GM18519 (cell line): ENCODE results near the gene MAP10.

Experiments used
- ATAC-seq: cut with Tn5 transposase; IDR thresholded peaks from one replicate; pipeline ENCODE4 v1.9.1; 2021; ENCODE audit warnings: mild to moderate bottlenecking, moderate library complexity; ENCODE audit not compliant: unreplicated experiment, low FRiP score

Gene MAP10

GRCh38 chr1:232853994-232854797 is 49.0 kb downstream of the MAP10 start:
- ATAC-seq = no peak

DNA sequence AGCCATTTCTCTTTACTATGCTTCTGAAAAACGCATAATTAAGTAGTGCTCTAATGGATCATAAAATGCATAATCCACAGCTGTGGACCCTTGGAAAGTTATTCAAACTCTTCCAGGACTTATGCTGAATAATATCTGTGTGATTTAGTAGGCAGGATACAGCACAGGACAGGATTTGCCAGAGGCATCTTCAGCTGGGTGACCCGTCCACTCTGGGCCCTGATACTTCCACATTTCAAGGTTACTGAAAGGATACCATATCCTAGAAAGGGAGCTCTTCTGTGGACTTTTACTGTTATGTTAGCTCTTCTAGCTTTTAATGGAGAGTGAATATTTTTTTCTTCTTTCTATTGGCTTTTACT is 49.6 kb downstream of the MAP10 start:
- no peak for ATAC-seq

DNA sequence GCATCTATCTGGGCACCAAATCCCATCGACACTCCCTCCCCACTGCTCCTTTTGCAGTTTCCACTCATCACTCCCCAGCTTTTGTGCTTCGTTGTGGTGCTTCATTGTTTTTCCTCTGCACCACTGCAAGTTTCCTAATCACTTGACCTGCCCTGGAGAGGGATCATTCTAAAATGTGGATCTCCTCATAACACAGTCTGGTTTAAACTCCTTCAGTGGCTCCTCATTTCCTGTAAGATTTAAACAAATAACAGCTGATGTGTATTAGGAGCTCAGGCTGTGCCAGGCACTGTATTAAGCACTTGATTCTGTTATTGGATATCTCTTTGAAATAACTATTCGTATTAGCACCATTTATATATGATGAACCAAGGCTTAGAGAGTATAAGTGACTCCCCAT is 51.3 kb downstream of the MAP10 start:
- no peak for ATAC-seq
